CD4-positive, alpha-beta T cell (primary cell): Measurements from ENCODE around the gene MAS1. TPM values are rescaled to one million over a fixed set of nuclear protein-coding genes. Genes with fewer than 3 reads are reported as not detected.

Experiments used
- ATAC-seq: fragments of 200-7000 bp; cut with Tn5 transposase; one replicate; pipeline ENCODE4 v1.10.0; 2022; ENCODE audit warnings: mild to moderate bottlenecking; ENCODE audit not compliant: poor library complexity
- CTCF ChIA-PET: fragments of 350-600 bp; sonication (Branson Sonifier 250); formaldehyde crosslinking; loops from one replicate; lab custom pipeline; 2021; ENCODE audit warnings: antibody characterized with exemption, inconsistent platforms; lab: Charles Lee
- POLR2A ChIA-PET: fragments of 350-600 bp; sonication (Branson Sonifier 250); formaldehyde crosslinking; loops from one replicate; lab custom pipeline; 2021; ENCODE audit warnings: antibody characterized with exemption, inconsistent platforms; lab: Charles Lee
- DNase-seq, 14 experiments: peaks; one replicate each; pipeline ENCODE4 v3.0.0-alpha.2; 2013 to 2020; ENCODE audit warnings: mixed read lengths in 2 of 14
- H3K27ac ChIP-seq, 2 donors: one replicate each; pipeline versions ENCODE4 v1.5.1 to v1.7.0; 2013; ENCODE audit warnings: low read length in 2 of 2, low read depth in 1 of 2, mild to moderate bottlenecking in 1 of 2
- H3K27me3 ChIP-seq, 2 experiments: 1 replicate in 1 of 2; 2 replicates in 1 of 2; pipeline versions ENCODE4 v1.6.1 to v1.7.0; 2013; ENCODE audit warnings: low read length in 2 of 2, control low read depth in 1 of 2, mild to moderate bottlenecking in 1 of 2, moderate library complexity in 1 of 2; ENCODE audit not compliant: insufficient read depth in 2 of 2, control insufficient read depth in 1 of 2
- H3K36me3 ChIP-seq: one replicate; pipeline ENCODE4 v1.6.1; 2013; ENCODE audit warnings: low read length, control low read depth; ENCODE audit not compliant: insufficient read depth
- H3K4me1 ChIP-seq: one replicate; pipeline ENCODE4 v1.6.1; 2013; ENCODE audit warnings: low read length, control low read depth; ENCODE audit not compliant: insufficient read depth
- H3K4me3 ChIP-seq: one replicate; pipeline ENCODE4 v1.5.1; 2013; ENCODE audit warnings: mild to moderate bottlenecking, low read length, moderate library complexity
- H3K9me3 ChIP-seq, 2 experiments: 1 replicate in 1 of 2; 2 replicates in 1 of 2; pipeline versions ENCODE4 v1.6.1 to v1.7.0; 2013; ENCODE audit warnings: low read length in 2 of 2, mild to moderate bottlenecking in 2 of 2, control low read depth in 1 of 2, moderate library complexity in 1 of 2; ENCODE audit not compliant: control insufficient read depth in 1 of 2, insufficient read depth in 1 of 2
- H3K27ac Mint-ChIP-seq: one replicate; pipeline ENCODE4 v1.8.0; 2020; ENCODE audit warnings: mixed read lengths
- H3K27me3 Mint-ChIP-seq: one replicate; pipeline ENCODE4 v1.8.0; 2021; ENCODE audit warnings: mixed read lengths
- H3K36me3 Mint-ChIP-seq: one replicate; pipeline ENCODE4 v1.8.0; 2021; ENCODE audit warnings: low read depth, mixed read lengths
- H3K4me1 Mint-ChIP-seq: one replicate; pipeline ENCODE4 v1.8.0; 2021; ENCODE audit warnings: low read depth, mixed read lengths
- H3K4me3 Mint-ChIP-seq: one replicate; pipeline ENCODE4 v1.8.0; 2020; ENCODE audit warnings: mild to moderate bottlenecking, mixed read lengths
- H3K9me3 Mint-ChIP-seq: one replicate; pipeline ENCODE4 v1.8.0; 2020; ENCODE audit warnings: mixed read lengths
- intact Hi-C, 2 experiments: fragments of 100-400 bp; cut with DNase I in 1 of 2; cut with micrococcal nuclease in 1 of 2; formaldehyde crosslinking; loops; one replicate each; pipeline versions ENCODE4 v1.15.1 to v1.9.0; 2023 to 2025; cut with DNase I, micrococcal nuclease
- total RNA-seq, 174 experiments: library from RNA in 2 of 174; stranded (reverse) in 2 of 174; gene quantifications; one replicate each; pipeline ENCODE4 v1.2.3 and lab custom pipeline; 2021 to 2026
- TF ChIP-seq, protein P1 (sequence below): fragments of 200-600 bp; IDR thresholded peaks from one replicate; pipeline ENCODE4 v1.8.0; 2022; ENCODE audit warnings: antibody characterized with exemption, mild to moderate bottlenecking

The MAS1 gene
- total RNA-seq, 2 experiments from 2014 or later = not detected

DNA sequence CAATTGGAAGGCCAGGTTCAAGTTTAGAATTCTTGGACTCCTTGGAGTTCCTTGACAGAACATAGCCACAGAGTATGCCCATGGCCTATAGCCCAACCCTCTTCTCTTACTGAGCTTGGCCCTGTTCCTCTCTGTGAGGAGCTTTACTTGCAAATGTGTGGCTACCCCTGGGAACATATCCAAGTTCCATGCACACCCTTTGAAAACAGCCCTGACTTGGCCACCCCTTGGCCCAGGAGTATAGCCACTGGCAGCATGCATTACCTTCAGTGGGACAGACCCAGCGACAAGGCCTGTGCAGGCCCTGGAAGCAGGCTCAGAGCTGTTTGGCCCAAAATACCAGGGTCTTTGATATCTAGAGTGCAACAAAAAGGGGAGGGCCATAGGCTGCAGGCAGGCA is 19.5 kb upstream of the MAS1 start:
- ATAC-seq = no peak
- H3K9me3 Mint-ChIP-seq = no peaks in the 10 kb centered on the region
- POLR2A ChIA-PET = no interaction called here

DNA sequence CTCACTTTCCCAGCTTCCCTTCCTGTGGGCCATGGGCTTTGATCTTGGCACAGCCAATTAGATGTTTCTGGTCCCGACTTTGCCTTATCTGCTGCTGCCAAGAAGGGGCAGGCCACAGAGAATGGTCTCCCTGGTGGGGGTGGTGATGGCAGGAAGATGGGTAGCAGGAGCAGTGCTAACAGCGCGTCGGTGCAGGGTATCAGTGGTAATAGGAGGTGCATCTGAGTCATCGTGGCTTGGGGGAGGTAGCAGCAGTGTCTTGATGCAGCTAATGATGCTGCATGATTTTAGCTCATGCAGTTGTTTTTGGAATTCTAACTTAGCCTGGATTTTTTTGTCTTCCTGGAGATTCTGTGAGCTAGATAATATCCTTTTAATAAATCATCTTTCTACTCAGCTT is 18.9 kb upstream of the MAS1 start:
- ChIA-PET POLR2A (no interaction called here), CTCF (no interaction called here)
- no peaks in the 10 kb centered on the region for H3K27me3 ChIP-seq
- Mint-ChIP-seq H3K4me3 (no peak overlapping the region), H3K9me3 (no peaks in the 10 kb centered on the region), H3K36me3 (no peaks in the 10 kb centered on the region), H3K27ac (no peak overlapping the region), H3K4me1 (no peaks in the 10 kb centered on the region), H3K27me3 (peaks cover 5% of the 10 kb centered on the region)
- no peak for DNase-seq
- no peak overlapping the region for H3K27ac ChIP-seq
- no peaks in the 10 kb centered on the region for H3K36me3 ChIP-seq
- H3K9me3 ChIP-seq = peaks cover 0 to under 1% of the 10 kb centered on the region in 2 experiments
- ATAC-seq = no peak
- TF ChIP-seq, protein P1, sequence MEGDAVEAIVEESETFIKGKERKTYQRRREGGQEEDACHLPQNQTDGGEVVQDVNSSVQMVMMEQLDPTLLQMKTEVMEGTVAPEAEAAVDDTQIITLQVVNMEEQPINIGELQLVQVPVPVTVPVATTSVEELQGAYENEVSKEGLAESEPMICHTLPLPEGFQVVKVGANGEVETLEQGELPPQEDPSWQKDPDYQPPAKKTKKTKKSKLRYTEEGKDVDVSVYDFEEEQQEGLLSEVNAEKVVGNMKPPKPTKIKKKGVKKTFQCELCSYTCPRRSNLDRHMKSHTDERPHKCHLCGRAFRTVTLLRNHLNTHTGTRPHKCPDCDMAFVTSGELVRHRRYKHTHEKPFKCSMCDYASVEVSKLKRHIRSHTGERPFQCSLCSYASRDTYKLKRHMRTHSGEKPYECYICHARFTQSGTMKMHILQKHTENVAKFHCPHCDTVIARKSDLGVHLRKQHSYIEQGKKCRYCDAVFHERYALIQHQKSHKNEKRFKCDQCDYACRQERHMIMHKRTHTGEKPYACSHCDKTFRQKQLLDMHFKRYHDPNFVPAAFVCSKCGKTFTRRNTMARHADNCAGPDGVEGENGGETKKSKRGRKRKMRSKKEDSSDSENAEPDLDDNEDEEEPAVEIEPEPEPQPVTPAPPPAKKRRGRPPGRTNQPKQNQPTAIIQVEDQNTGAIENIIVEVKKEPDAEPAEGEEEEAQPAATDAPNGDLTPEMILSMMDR = no peak
- intact Hi-C loops = no loop called here
- H3K4me3 ChIP-seq = no peak overlapping the region
- H3K4me1 ChIP-seq = no peaks in the 10 kb centered on the region

More for the DNA sequence above, 19.5 kb upstream of the MAS1 start:
- H3K4me3 ChIP-seq = no peak overlapping the region
- peaks cover 5% of the 10 kb centered on the region for H3K27me3 Mint-ChIP-seq
- no peaks in the 10 kb centered on the region for H3K36me3 Mint-ChIP-seq
- intact Hi-C loops = no loop called here
- H3K27ac Mint-ChIP-seq = no peak overlapping the region
- H3K9me3 ChIP-seq = peaks cover 0 to 6% of the 10 kb centered on the region in 2 experiments
- TF ChIP-seq, protein P1 = no peak
- no peaks in the 10 kb centered on the region for H3K36me3 ChIP-seq
- CTCF ChIA-PET = no interaction called here
- no peaks in the 10 kb centered on the region for H3K27me3 ChIP-seq
- H3K4me3 Mint-ChIP-seq = no peak overlapping the region
- no peak for DNase-seq
- H3K4me1 Mint-ChIP-seq = no peaks in the 10 kb centered on the region
- no peaks in the 10 kb centered on the region for H3K4me1 ChIP-seq
- H3K27ac ChIP-seq = no peak overlapping the region

DNA sequence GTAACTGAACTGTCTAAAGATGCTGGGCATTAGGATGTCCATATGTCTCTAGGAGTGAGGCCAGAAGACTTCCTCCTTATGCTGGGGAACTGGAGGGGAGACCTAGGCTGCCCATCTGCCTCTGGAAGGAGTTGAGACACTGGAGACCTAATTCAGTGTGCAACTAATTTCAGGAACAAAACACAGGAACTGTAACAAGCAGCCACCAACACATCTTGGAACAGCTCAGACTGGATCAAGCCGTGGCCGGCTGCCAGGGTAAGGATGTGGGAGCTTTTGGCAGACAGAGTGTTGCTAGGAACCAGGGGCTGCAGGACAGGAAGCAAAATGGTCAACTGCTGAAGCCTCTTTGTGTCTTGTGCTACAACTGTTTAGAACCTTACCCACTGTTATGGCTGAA is 16.4 kb upstream of the MAS1 start:
- POLR2A ChIA-PET = no interaction called here
- H3K4me1 Mint-ChIP-seq = no peaks in the 10 kb centered on the region

More for the DNA sequence above, 16.4 kb upstream of the MAS1 start:
- Histone ChIP-seq H3K9me3 (no peaks in the 10 kb centered on the region), H3K4me3 (no peak overlapping the region), H3K27me3 (no peaks in the 10 kb centered on the region), H3K36me3 (no peaks in the 10 kb centered on the region), H3K4me1 (no peaks in the 10 kb centered on the region), H3K27ac (no peak overlapping the region)
- CTCF ChIA-PET = no interaction called here
- no peak overlapping the region for H3K27ac Mint-ChIP-seq
- no peak for ATAC-seq
- H3K27me3 Mint-ChIP-seq = peaks cover 11% of the 10 kb centered on the region
- no peaks in the 10 kb centered on the region for H3K9me3 Mint-ChIP-seq
- intact Hi-C loops = no loop called here
- H3K4me3 Mint-ChIP-seq = no peak overlapping the region
- no peak for DNase-seq
- H3K36me3 Mint-ChIP-seq = no peaks in the 10 kb centered on the region
- TF ChIP-seq, protein P1 = no peak
